ENCODE measurements around the gene RING1.
"Not testable (repeated sequence)": the region's sequence is repeated elsewhere in the genome, so short reads cannot be mapped to it uniquely, and the experiment has no call there.

The RING1 gene

GRCh38 chr6:33204165-33204414 is 4.2 kb upstream of the RING1 start:
- no peak for DNase-seq (ENCODE audit: extremely low spot score, insufficient read length, low read depth)
- FAIRE-seq: no peak

GRCh38 chr6:33204415-33205190 is 3.7 kb upstream of the RING1 start, which contains the start of gene HSD17B8:
Gene HSD17B8 (plus strand): TSS chr6:33204655. CDS start chr6:33204669, 14 bp downstream.
- DNase-seq (ENCODE audit: extremely low spot score, insufficient read length, low read depth): peak; percentile 90

GRCh38 chr6:33205191-33206026 is 2.9 kb upstream of the RING1 start:
- no peak for FAIRE-seq
- DNase-seq (ENCODE audit: extremely low spot score, insufficient read length, low read depth): no peak

More at GRCh38 chr6:33204415-33205190, 3.7 kb upstream of the RING1 start, which contains the start of gene HSD17B8:
- peak; percentile 90 for FAIRE-seq

GRCh38 chr6:33206027-33206863 is 2.1 kb upstream of the RING1 start:
- FAIRE-seq: no peak
- DNase-seq (ENCODE audit: extremely low spot score, insufficient read length, low read depth): no peak

- FAIRE-seq (no peak), DNase-seq (ENCODE audit: extremely low spot score, insufficient read length, low read depth) (no peak)
Measured at GRCh38 chr6:33206864-33207551, 1.3 kb upstream of the RING1 start.

- FAIRE-seq (no peak), DNase-seq (ENCODE audit: extremely low spot score, insufficient read length, low read depth) (no peak)
Measured at GRCh38 chr6:33207552-33208090, 679 bp upstream of the RING1 start.

GRCh38 chr6:33209856-33210255 is 1.6 kb downstream of the RING1 start:
- FAIRE-seq: no peak

GRCh38 chr6:33211136-33211535 is 2.8 kb downstream of the RING1 start:
- FAIRE-seq (no peak), DNase-seq (ENCODE audit: extremely low spot score, insufficient read length, low read depth) (no peak)

More at GRCh38 chr6:33209856-33210255, 1.6 kb downstream of the RING1 start:
- DNase-seq (ENCODE audit: extremely low spot score, insufficient read length, low read depth): no peak

GRCh38 chr6:33211666-33212422 is 3.5 kb downstream of the RING1 start:
- DNase-seq (ENCODE audit: extremely low spot score, insufficient read length, low read depth): no peak

GRCh38 chr6:33212857-33213165 is 4.5 kb downstream of the RING1 start:
- FAIRE-seq (no peak), DNase-seq (ENCODE audit: extremely low spot score, insufficient read length, low read depth) (no peak)

More at GRCh38 chr6:33211666-33212422, 3.5 kb downstream of the RING1 start:
- FAIRE-seq: no peak

- DNase-seq (ENCODE audit: extremely low spot score, insufficient read length, low read depth) (no peak), FAIRE-seq (no peak)
Measured at GRCh38 chr6:33213166-33213988, 5.1 kb downstream of the RING1 start.

- DNase-seq (ENCODE audit: extremely low spot score, insufficient read length, low read depth): no peak
- no peak for FAIRE-seq
Measured at GRCh38 chr6:33213989-33214335, 5.7 kb downstream of the RING1 start.

- FAIRE-seq: no peak
- DNase-seq (ENCODE audit: extremely low spot score, insufficient read length, low read depth): no peak
Measured at GRCh38 chr6:33215271-33216116, 7.2 kb downstream of the RING1 start.

- DNase-seq (ENCODE audit: extremely low spot score, insufficient read length, low read depth) (no peak), FAIRE-seq (no peak)
Measured at GRCh38 chr6:33216117-33216649, 7.9 kb downstream of the RING1 start.

GRCh38 chr6:33217246-33217645 is 8.9 kb downstream of the RING1 start:
- no peak for DNase-seq (ENCODE audit: extremely low spot score, insufficient read length, low read depth)
- no peak for FAIRE-seq

- FAIRE-seq: no peak
- no peak for DNase-seq (ENCODE audit: extremely low spot score, insufficient read length, low read depth)
Measured at GRCh38 chr6:33217681-33218080, 9.4 kb downstream of the RING1 start.

- not testable (repeated sequence) for FAIRE-seq; DNase-seq (ENCODE audit: extremely low spot score, insufficient read length, low read depth)
Measured at GRCh38 chr6:33226503-33227120, 18.3 kb downstream of the RING1 start.

Measured in GM18507 (cell line).